Keratinocyte (primary cell): ENCODE data around the gene CDCA4.

Source experiments
- EZH2 ChIP-seq: IDR thresholded peaks from one replicate; pipeline ENCODE4 v1.6.1; 2012; ENCODE audit warnings: inconsistent platforms, mild to moderate bottlenecking, low read length, moderate library complexity
- TF ChIP-seq, protein P1 (sequence below), 3 experiments: IDR thresholded peaks in 1 of 3; conservative IDR thresholded peaks in 1 of 3; optimal IDR thresholded peaks in 1 of 3; 2 replicates in 2 of 3; 3 replicates in 1 of 3; pipeline versions ENCODE3 to v1.5.1; 2011; ENCODE audit warnings: low read length in 3 of 3, mild to moderate bottlenecking in 3 of 3, moderate library complexity in 2 of 3, control low read depth in 1 of 3, inconsistent platforms in 1 of 3; ENCODE audit not compliant: insufficient read depth in 2 of 3; ENCODE audit errors: extremely low read depth in 1 of 3

DNA sequence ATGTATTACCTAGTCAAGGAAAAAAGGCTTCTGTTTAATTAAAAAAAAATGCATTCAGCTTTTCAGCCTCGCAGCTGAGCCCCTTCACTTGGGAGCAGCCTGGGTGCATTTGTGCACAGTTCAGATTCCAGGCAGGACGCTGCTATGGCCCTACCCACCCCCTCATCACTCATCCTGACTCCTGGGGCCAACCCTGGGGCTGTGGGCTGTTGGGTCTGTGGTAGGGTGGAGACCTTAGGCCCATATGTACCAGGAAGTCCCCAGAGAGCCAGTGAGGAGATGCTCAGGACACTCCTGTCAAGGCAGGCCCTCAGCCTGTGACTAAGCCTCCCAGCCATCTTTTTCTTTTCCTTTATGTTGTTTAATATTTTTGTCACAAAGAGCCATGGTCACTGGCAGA lies 9.3 kb upstream of the CDCA4 start:
- TF ChIP-seq, protein P1, sequence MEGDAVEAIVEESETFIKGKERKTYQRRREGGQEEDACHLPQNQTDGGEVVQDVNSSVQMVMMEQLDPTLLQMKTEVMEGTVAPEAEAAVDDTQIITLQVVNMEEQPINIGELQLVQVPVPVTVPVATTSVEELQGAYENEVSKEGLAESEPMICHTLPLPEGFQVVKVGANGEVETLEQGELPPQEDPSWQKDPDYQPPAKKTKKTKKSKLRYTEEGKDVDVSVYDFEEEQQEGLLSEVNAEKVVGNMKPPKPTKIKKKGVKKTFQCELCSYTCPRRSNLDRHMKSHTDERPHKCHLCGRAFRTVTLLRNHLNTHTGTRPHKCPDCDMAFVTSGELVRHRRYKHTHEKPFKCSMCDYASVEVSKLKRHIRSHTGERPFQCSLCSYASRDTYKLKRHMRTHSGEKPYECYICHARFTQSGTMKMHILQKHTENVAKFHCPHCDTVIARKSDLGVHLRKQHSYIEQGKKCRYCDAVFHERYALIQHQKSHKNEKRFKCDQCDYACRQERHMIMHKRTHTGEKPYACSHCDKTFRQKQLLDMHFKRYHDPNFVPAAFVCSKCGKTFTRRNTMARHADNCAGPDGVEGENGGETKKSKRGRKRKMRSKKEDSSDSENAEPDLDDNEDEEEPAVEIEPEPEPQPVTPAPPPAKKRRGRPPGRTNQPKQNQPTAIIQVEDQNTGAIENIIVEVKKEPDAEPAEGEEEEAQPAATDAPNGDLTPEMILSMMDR (optimal IDR thresholded peaks at IDR 0.05 in 1 of 3, IDR thresholded peaks at IDR 0.05 in 1 of 3, conservative IDR thresholded peaks at IDR 0.05 in 1 of 3; ENCODE audit: extremely low read depth in 1 of 3, insufficient read depth in 2 of 3, low read length in 3 of 3), result no peak
- TF ChIP-seq EZH2, result no peak
